ENCODE data around the gene HEATR1.

The HEATR1 gene

DNA sequence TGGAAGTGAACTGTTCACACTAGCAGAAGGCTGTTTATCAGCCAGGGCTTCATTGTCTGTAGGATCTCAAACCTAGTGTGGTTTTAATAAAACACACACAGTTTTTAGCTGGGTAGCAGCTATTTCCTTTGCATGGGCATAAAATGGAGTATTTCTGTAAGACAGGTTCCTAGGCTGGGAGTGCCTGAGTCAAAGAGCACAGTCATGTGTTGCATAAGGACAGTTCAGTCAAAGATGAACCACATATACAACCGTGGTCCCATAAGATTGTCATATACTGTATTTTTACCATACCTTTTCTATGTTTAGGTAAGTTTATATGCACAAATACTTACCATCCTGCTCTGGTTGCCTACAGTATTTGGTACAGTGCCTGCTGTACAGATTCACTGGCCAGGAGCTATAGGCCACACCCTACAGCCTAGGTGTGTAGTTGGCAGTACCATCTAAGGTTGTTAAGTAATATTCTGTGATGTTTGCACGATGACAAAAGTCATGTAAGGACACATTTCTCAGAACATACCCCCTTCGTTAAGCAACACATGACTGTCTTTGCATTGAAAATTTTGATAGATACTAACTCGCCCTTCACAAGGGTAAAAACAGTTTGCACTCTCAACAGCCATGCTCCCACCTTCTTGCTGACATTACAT is 63.4 kb downstream of the HEATR1 start:
- DNase-seq: no peak

DNA sequence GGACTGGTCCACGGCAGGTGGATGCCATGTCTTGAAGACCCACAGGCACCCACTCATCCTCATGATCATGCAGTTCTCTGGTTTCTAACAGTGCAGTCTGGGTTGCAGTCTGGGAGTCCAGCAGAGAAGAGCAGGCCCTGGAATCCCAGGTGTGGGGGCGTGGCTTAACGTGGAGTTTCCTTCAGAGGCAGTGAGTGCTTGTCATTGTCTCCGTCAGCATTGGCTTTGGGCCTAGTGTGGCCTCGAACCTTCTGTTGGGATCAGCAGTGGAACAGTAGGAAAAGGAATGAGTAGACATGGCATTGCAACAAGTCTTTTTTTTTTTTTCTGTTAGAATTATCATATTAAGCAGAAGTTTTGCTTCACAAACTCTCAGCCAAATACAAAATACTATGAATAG is 67.8 kb downstream of the HEATR1 start:
- DNase-seq: no peak

DNA sequence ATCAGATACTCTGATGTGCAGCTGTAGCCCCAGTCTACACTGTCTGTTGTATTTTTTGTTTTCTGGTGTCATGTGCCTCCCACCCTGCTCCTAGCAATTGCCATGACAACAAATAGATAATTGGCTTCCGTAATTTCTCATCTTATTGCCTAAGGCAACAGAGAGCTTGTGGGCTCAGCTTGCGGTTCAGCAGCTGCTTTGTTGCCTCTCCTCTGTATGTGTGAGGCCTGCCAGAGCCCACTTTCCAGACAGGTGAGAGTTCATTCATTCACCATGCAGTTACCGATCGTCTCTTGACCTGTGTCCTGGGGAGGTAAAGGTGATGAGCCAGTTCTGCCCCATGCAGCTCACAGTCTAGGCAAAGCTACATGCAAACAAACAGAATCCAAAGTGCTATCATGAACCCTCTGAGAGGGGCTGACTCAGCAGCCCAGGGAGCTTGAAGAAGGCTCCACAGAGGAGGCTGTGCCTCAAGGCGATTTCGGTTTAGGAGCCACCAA is 68.6 kb downstream of the HEATR1 start:
- DNase-seq: no peak

DNA sequence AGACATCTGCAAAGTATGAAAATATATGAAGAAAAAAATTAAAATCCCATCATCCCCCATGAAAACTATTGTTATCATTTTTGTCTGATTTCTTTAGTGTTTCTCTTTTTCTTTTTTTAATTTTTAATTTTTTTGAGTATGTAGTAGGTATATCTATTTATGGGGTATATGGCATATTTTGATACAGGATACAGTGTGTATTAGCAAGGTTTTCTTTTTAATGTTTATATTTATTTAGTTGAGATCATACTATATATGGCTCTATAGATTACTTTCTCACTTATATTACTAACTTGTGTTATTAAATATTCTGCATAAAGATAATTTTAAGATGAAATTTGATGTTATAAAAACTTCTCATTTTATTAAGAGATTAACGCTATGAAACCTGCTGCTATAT is 69.1 kb downstream of the HEATR1 start:
- DNase-seq: no peak

DNA sequence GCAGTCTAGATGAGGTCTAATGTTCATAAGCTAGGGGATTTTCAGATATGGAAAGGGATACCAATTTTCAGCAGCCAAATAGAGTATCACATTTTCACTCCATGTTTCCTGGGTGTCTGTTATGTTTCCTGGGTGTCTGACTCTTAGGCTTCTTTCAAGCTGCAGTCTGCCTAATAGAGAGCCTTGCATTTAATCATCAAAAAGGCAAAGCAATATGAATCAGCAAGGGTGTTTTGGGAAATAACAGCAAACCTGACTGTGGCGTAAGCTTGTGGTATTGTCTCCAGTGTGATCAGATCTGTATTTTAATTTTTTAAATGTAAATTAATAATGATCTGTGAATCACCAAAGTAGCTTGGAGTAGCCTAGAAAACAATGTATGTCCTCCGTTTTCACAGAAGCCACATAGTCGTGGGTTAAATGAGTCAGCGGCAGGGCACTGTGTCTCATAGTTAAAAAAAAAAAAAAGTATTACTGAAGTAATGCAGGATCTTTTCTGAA is 70.1 kb downstream of the HEATR1 start:
- no peak for DNase-seq

DNA sequence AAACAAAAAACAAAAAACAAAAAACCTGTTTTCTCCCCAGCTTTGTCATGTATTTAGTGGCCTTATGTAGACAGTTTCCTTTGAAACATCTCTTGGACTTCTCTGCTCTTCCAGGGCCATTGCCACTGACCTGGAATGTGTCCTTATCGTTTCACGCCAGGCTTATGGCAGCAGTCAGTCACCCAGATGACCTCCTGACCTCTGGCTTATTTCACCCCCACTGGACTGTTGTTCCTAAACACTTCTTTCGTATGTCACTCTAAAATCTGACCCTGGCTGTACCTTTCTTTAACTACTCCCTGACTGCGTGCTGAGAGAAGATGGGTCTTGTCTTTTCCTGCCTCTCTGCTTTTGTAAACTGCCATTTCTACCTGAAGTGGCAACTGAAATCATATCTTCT is 71.5 kb downstream of the HEATR1 start:
- DNase-seq: no peak

DNA sequence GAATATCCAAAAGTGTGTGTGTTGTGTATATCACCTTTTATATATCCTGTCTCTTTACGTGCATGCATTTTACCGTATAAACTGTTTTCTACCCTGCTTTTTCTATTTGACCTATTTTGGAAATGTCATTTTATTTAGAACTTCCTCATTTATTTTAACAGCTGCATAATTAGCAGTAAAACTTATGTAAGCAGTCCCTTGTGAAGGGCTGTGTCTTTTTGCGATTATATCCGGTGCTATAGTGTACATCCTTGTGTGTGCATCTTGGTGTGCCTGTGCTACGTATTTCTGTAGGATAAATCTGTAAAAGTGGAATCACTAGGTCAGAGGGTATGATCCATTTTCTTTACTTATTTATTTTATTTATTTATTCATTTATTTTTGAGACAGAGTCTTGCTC is 73.4 kb downstream of the HEATR1 start:
- DNase-seq: no peak

DNA sequence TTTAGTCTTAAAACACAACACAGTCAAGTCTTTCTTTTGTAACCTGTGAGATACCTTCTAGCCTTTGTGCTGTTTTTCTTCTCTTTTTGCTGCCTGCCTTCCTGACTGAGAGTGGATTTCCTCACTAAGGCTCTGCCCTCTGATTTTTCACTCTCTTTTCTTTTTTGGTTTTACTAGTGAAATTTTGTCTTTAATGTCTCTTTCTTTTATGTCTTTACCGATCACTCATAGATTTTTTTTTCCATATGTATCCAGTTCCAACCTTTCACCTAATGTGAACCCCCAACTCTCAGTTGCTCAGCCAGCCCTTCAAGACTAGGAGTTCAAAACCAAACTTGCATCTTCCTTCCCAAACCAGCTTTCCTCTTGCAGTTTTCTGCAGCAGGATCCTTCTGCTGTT is 74.0 kb downstream of the HEATR1 start:
- no peak for DNase-seq

DNA sequence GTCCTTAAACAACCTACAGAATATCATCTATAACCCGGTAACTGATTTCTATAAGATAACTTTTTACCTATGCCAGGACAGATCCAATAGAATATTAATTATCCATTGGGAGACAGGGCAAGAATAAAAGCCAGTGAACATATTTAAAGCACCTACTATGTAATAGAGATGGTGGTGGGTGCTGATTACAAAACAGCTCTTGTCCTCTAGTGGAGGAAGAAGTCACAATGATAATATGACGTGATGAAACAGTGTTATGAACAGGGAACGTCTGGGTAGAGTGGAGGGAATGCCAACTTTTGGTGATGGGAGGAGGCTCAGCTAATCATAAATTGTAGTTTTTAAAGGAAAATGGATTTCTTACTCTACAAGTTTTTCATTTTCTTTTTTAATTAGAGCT is 78.2 kb downstream of the HEATR1 start:
- no peak for DNase-seq

DNA sequence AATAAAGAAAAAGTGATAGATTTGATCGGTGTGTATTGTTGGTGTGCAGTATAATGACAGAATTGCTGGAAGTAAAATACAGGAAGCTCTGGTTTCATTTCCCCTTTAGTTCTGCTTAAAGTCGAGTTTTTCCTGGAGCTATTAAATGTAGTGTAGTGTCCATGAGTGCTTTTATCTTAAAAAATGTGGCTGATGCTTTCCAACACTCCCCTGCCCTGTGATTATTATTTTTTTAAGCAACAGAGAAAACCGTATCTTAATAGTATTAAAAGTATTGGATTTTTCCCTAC is 79.5 kb downstream of the HEATR1 start:
- no peak for DNase-seq

DNA sequence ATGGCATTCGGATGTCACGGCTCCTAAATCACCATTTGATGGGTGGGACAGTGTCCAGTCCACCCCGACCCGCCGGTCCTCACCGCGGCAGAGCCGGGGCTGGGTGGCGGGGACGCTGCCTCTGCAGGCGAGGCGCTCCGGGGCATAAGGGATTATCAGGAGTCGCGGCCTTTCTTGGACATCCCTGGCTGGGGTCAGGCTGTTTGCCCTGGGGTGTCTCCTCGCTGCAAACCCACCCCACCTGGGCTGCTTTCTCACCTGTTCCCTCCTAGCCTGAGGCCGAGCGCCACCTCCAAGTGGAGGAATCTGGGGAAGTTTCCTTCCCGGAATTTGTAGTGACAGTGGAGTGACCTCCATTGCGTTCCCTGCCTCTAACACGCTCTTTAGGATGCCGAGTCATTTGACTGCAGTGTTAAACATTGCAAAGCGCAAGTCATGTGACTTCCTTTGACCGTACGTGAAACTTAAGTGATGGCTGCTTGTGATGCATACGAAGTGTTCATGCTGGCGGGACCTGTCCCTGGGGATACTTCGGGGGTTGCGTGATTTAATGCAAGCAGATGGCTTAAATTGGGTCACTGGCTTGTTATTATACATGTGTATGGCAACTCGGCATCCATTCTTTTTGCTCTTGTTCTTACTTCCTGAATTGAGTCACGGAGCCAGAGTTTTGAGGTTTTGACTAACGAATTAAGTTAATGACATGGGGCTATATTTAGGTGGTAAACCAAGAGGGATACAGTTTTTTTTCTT is 80.0 kb downstream of the HEATR1 start:
- peak; percentile 55 for DNase-seq

DNA sequence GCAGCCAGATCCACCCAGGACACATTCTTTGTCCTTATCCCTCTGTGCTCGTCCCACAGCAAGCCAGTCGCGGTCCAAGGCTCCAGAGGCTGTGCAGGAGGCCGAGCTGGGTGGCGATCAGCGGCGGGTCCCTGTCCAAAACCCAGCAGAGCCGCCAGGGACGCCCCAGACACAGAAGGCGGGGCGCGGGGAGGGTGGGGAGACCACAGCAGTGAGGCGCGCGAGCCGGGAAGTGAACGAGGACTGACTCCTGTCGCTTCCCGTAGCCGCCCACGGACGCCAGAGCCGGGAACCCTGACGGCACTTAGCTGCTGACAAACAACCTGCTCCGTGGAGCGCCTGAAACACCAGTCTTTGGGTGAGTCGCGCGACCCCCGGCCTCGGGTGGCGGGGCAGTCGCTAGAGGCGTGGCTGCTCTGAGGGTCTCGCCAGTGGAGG is 80.6 kb downstream of the HEATR1 start, which contains the start of gene LGALS8:
TSS of gene LGALS8 (plus strand) at position 279 of the 438 bp plus-strand sequence. CDS start 2,089 bp downstream, outside the sequence.
- DNase-seq: peak; percentile 52

DNA sequence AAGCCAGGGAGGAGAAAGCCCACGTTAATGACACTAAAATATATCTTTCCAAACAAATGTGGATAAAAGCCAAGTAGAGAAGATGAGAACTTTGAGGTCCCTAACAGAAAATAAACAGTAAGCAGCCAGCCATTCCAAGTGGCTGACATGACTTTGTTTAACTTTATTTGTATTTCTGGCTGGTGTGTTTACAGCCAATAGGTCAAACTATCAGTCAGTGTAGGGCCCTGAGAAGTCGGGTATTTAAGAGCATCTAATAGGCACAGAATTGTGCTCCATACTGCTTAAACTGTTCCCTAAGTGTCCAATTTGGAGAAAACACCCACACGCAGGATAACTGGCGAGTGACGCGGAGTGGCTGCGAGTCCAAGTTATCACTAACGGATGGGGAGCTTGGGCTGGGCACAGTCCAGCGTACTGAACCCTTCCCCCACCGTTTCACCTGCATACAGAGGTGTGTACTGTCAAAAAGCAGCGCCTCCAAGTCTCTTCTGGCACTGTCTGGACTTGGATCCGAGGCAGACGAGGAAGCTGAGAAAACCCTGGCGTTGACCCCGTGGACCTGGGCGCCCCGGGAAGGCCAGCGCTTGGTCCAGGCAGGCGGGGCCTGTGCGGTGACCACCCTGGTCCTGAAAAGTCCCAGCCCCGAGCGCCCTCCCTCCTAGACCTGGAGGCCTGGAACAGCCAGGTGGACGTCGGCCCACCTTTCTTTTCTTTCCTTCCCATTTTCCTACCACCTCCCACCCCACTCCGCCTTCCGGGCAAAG is 81.2 kb downstream of the HEATR1 start:
- DNase-seq: no peak

DNA sequence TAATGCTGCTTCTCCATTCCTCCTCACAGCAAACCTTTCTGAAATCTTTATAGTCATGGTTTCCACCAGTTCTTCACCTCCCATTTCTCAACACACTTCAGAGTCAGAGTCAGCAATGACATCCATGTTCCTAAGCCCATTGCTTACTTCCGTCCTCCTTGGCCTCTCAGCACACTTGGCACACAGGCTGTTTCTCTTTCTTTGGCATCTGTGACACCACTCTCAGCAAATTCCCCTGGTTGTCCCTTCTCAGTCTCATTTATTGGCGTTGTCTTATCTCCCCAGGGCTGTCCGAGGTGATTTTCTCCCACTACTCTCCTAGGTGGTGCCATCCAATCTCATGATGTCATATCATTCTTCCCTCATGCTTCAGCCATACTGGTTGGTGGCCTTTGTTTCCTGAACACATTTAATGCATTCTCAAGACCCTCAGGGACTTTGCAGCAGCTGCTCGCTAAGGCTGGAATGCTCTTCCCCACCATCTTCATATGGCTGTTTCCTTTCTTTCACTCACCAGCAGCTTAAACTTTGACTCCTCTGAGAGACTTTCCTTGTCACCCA is 83.8 kb downstream of the HEATR1 start:
- peak; percentile 17 for DNase-seq

DNA sequence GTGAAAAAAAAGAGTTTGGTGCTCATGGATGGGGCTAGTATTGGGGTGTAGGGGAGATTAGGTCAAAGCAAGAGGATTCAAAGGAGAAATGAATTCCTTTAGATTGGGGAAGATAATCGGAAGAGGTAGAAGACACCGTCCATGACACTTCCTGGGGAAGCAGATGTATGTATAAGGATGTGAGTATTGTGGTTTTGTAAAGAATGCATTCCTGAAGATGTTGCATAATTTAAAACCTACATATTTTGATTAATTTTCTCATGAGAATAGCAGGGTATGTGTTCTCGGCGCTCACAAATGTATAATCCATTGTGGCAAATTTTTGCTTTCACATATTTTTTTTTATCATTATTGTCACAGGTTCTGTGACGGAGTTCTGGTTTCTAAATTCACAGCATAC is 86.0 kb downstream of the HEATR1 start:
- no peak for DNase-seq

DNA sequence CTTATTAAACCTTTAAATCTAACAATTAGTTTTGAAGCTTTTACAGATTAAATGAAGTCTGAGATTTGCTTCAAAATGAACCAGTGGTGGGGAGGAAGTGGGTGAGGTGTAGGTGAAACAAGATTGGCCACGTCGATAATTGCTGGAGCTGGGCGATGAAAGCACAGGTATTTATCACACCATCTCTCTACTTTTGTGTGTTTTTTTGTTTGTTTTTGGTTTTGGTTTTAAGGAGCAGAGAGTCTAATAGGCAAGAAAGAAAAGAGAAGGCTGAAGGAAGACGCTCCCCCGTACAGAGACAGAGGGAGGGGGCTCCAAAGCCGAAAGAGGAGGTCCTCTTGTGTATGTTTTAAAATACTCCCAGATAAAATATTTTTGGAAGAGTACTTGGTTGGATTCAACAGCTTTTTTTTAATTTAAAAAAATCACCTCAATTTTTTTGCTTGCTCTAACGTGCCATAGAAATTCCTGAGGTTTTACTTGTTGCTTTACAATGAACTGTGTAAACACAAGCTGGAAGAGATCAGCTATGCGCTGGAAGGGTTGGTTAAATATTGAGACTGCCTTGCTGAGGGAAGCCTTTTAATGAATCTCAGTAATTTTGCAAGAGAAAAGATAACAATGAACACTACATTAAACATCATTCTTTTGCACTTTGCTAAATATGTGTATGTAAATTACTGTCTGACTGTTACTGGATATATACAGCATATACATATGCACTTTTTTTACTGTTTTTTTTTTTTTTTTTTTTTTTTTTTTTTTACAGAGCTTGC is 87.2 kb downstream of the HEATR1 start:
- no peak for DNase-seq

DNA sequence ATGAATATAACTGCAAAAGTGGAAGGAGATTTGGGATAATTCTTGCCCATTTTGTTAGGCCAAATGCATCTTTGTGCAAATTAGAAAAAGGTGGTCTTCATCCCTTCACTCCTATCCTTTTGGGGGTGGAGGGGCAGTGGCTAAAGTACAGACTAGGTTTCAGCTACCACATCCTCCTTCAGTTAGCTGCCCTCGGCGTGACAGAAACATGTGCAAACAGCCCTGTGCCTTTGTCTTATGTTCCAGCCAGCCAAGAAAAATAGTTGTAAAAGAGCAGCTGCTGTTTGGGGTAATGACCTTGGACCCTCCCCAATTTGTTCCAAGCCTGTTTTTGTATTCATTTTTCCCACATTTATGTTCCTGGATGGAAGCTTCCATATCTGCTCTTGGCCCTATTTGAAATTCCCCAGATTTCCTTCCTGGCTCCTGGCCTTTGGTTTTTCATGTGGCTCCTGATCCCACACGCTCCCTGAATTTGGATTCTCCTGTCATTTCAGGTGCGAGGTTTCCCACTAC is 88.8 kb downstream of the HEATR1 start:
- DNase-seq: no peak

DNA sequence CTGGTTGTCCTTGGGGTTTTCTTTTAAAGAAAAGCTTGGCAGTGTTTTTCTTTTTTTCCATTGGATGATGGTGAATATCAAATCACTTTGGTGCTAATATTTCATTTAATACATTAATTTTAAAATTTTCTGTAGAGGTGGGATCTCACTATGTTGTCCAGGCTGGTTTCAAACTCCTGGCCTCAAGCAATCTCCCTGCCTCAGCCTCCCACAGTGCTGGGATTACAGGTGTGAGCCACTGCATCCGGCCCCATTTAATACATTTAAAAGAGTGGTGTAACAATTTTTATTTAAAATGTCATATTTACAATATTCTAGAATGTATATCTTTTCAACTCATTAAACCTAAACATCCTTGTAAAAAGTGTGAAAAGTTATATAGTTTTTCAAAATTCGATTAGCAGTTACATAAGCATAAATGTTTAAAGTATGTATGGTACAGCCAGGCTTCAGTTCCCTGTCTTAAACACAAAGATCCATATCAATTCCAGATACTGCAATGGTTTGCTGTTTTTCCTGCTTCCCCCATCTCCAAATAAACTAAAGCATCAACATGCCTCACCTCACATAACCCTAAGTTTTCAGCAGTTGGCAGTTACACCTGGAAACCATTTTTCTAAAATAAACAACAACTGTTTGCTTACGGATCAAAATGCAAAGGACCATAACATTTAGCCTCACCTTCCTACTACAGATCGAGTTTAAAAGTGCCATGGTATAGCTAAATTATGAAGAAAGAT is 89.4 kb downstream of the HEATR1 start:
- no peak for DNase-seq

DNA sequence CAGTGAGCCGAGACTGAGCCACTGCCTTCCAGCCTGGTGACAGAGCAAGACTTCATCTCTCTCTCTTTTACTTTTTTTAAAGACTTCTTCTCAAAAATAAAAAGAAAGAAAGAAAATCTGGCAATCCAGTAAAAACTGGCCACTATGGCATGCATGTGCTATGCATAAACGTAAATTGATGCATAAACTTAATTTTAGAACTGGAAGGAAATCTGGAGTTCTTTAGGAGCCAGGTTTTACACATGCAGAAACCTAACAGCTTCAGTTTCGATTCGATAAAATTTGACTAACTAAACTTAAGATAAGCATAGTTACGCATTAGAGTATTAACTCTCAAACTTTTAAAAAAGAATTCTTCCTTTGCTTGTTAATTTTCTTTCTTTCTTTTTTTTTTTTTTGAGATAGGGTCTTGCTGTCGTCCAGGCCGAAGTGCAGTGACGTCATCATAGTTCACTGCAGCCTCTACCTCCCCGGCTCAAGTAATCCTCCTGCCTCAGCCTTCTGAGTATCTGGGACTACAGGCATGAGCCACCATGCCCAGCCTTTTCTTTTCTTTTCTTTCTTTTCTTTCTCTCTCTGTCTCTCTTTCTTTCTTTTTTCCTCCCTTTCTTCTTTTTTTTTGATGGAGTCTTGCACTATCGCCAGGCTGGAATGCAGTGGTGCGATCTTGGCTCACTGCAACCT is 92.4 kb downstream of the HEATR1 start:
- DNase-seq: no peak

DNA sequence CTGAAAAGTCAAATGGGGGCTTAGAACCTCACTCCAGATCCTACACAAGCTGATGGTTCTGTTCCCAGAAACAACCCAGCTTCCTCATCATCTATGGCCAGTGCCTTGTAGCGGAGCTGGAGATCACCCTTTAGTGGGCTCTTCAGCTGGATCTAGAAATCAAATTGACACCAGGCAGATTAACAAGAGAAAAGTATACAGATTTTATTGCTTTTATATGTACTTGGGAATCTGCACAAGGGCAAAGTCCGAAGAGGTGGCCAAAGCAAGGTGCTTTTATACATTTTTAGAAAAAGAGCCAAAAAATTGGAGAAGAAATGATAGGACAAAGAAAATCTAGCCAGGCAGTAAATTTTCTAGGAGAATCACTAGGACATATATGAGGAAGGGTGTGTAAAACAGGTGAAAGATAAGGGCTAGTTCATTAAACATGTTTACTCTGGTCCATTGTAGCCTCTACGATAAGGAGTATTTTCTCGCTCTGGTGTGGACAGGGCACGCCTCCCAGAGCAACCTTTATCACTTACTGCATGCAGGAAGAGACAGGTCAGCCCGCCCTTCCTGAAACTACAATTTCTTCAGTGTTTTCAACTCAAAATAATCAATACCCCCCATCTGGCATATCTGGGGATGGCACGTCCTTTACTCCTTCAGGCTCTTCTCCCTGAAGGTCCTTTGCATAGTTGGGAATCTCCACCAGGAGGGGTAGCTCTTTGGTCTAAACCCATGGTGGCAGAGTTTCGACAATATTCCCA is 94.5 kb downstream of the HEATR1 start:
- DNase-seq: no peak

Data from RPMI8226 (cell line).